DND-41 (cell line): Measurements from ENCODE around the gene EXOC6.

Source experiments
- CTCF ChIP-seq: IDR thresholded peaks from 2 replicates; pipeline ENCODE4 v1.5.1; 2012; ENCODE audit warnings: borderline replicate concordance, low read length, moderate library complexity, mild to moderate bottlenecking; ENCODE audit not compliant: poor library complexity, severe bottlenecking; ENCODE audit errors: extremely low read depth
- EZH2 ChIP-seq: IDR thresholded peaks from 3 replicates; pipeline ENCODE4 v1.6.1; 2012; ENCODE audit warnings: borderline replicate concordance, low read depth, mild to moderate bottlenecking, moderate library complexity, low read length, inconsistent platforms; ENCODE audit not compliant: severe bottlenecking

GRCh38 chr10:93054486-93054885, 206.2 kb downstream of the EXOC6 start:
- TF ChIP-seq CTCF, result no peak
- TF ChIP-seq EZH2, result no peak
